GM23338 (cell line): ENCODE measurements around the gene MRPS14. TPM values are rescaled to one million over a fixed set of nuclear protein-coding genes. Genes with fewer than 3 reads are reported as not detected.

Experiments
- ATAC-seq: fragments of 200-7000 bp; cut with Tn5 transposase; 3 replicates; pipeline ENCODE4 v1.9.1; 2020
- DNase-seq: peaks from one replicate; pipeline ENCODE4 v3.0.0-alpha.2; 2015; ENCODE audit warnings: low spot score
- H2AFZ ChIP-seq: fragments of 200-600 bp; sonication (generic); 2 replicates; pipeline ENCODE4 v1.8.0; 2016; ENCODE audit warnings: antibody characterized with exemption, mild to moderate bottlenecking, moderate library complexity
- H3F3A ChIP-seq: fragments of 200-600 bp; sonication (generic); replicated peaks from 2 replicates; pipeline ENCODE4 v1.8.0; 2017; ENCODE audit warnings: antibody characterized with exemption, mixed run types, low read depth
- H3K27ac ChIP-seq: fragments of 200-600 bp; sonication (generic); 2 replicates; pipeline ENCODE4 v1.6.1; 2016; ENCODE audit warnings: low read depth
- H3K27me3 ChIP-seq: fragments of 200-600 bp; sonication (generic); 2 replicates; pipeline ENCODE4 v1.8.0; 2016; ENCODE audit warnings: mild to moderate bottlenecking, mixed run types, moderate library complexity; ENCODE audit not compliant: insufficient read depth
- H3K36me3 ChIP-seq: fragments of 200-600 bp; sonication (generic); 2 replicates; pipeline ENCODE4 v1.8.0; 2016; ENCODE audit warnings: mild to moderate bottlenecking; ENCODE audit not compliant: insufficient read depth
- H3K4me1 ChIP-seq: fragments of 200-600 bp; sonication (generic); 2 replicates; pipeline ENCODE4 v1.8.0; 2016; ENCODE audit warnings: mild to moderate bottlenecking, moderate library complexity; ENCODE audit not compliant: insufficient read depth
- H3K4me2 ChIP-seq: fragments of 200-600 bp; sonication (generic); 2 replicates; pipeline ENCODE4 v1.7.1; 2017; ENCODE audit warnings: mixed run types
- H3K4me3 ChIP-seq: fragments of 200-600 bp; sonication (generic); 2 replicates; pipeline ENCODE4 v1.6.1; 2016; ENCODE audit warnings: mixed run types
- H3K79me2 ChIP-seq: fragments of 200-600 bp; sonication (generic); replicated peaks from 2 replicates; pipeline ENCODE4 v1.8.0; 2017; ENCODE audit warnings: mild to moderate bottlenecking; ENCODE audit not compliant: insufficient read depth
- H3K9me2 ChIP-seq: fragments of 200-600 bp; sonication (generic); 2 replicates; pipeline ENCODE4 v1.8.0; 2017; ENCODE audit not compliant: insufficient read depth
- H4K20me1 ChIP-seq: fragments of 200-600 bp; sonication (generic); replicated peaks from 2 replicates; pipeline ENCODE4 v1.8.0; 2017; ENCODE audit warnings: mild to moderate bottlenecking; ENCODE audit not compliant: insufficient read depth
- H3K27ac Mint-ChIP-seq: 2 replicates; pipeline ENCODE4 v1.8.0; 2020; ENCODE audit warnings: inconsistent platforms, mild to moderate bottlenecking, moderate library complexity, mixed read lengths
- H3K27me3 Mint-ChIP-seq: 3 replicates; pipeline ENCODE4 v1.8.0; 2022; ENCODE audit warnings: low read depth, mild to moderate bottlenecking, moderate library complexity, mixed read lengths, inconsistent platforms; ENCODE audit not compliant: insufficient read depth, poor library complexity
- H3K36me3 Mint-ChIP-seq: 3 replicates; pipeline ENCODE4 v1.8.0; 2021; ENCODE audit warnings: low read depth, mild to moderate bottlenecking, inconsistent platforms, moderate library complexity, mixed read lengths
- H3K4me1 Mint-ChIP-seq: 3 replicates; pipeline ENCODE4 v1.8.0; 2020; ENCODE audit warnings: mild to moderate bottlenecking, inconsistent platforms, mixed read lengths
- H3K4me3 Mint-ChIP-seq: 3 replicates; pipeline ENCODE4 v1.8.0; 2021; ENCODE audit warnings: moderate library complexity, mild to moderate bottlenecking, inconsistent platforms, mixed read lengths
- H3K9me3 Mint-ChIP-seq: 3 replicates; pipeline ENCODE4 v1.8.0; 2020; ENCODE audit warnings: moderate library complexity, mild to moderate bottlenecking, inconsistent platforms, mixed read lengths
- CREB1 ChIP-seq: fragments of 250-450 bp; sonication (Bioruptor Pico); IDR thresholded peaks from 2 replicates; pipeline ENCODE4 v1.5.0; 2020; ENCODE audit warnings: low read depth, mild to moderate bottlenecking, moderate library complexity
- EZH2 ChIP-seq: fragments of 200-600 bp; sonication (generic); IDR thresholded peaks from one replicate; pipeline ENCODE4 v1.8.0; 2017; ENCODE audit warnings: antibody characterized with exemption, mild to moderate bottlenecking, low read depth; ENCODE audit not compliant: unreplicated experiment
- EZH2phosphoT487 ChIP-seq: fragments of 200-600 bp; sonication (generic); IDR thresholded peaks from one replicate; pipeline ENCODE4 v1.8.1; 2018; ENCODE audit warnings: antibody characterized with exemption; ENCODE audit not compliant: unreplicated experiment
- JUNB ChIP-seq: IDR thresholded peaks from one replicate; pipeline ENCODE4 v1.6.1; 2016; ENCODE audit warnings: antibody characterized with exemption; ENCODE audit not compliant: unreplicated experiment
- POLR2AphosphoS5 ChIP-seq: IDR thresholded peaks from 2 replicates; pipeline ENCODE4 v1.6.1; 2016; ENCODE audit warnings: antibody characterized with exemption, low read depth
- STAT1 ChIP-seq: IDR thresholded peaks from one replicate; pipeline ENCODE4 v1.6.1; 2016; ENCODE audit warnings: antibody characterized with exemption; ENCODE audit not compliant: unreplicated experiment
- polyA plus RNA-seq: library from polyadenylated mRNA; unstranded; fragments of >200 nt; fragmentation: Nextera tagmentation; extraction: Ambion mirVana; gene quantifications from 2 replicates; pipeline ENCODE4 v1.2.1, GENCODE V29; 2016
- total RNA-seq: library from RNA; depleted of rRNA; stranded (reverse); fragments of >200 nt; shearing (Covaris generic); gene quantifications from 2 replicates; pipeline ENCODE4 v1.2.3, GENCODE V29; 2014
- TF ChIP-seq, protein P1 (sequence below): fragments of 250-450 bp; sonication (Bioruptor Pico); IDR thresholded peaks from 2 replicates; pipeline ENCODE4 v1.5.0; 2020; ENCODE audit warnings: mild to moderate bottlenecking, moderate library complexity
- TF ChIP-seq, protein P2 (sequence below): IDR thresholded peaks from 2 replicates; pipeline ENCODE4 v1.6.1; 2016; ENCODE audit warnings: antibody characterized with exemption
- TF ChIP-seq, protein P3 (sequence below): IDR thresholded peaks from one replicate; pipeline ENCODE4 v1.6.1; 2018; ENCODE audit warnings: antibody characterized with exemption; ENCODE audit not compliant: unreplicated experiment

The MRPS14 gene
- total and polyA plus RNA-seq, 2 experiments from 2014 or later = 18.5 to 75.7 TPM

DNA sequence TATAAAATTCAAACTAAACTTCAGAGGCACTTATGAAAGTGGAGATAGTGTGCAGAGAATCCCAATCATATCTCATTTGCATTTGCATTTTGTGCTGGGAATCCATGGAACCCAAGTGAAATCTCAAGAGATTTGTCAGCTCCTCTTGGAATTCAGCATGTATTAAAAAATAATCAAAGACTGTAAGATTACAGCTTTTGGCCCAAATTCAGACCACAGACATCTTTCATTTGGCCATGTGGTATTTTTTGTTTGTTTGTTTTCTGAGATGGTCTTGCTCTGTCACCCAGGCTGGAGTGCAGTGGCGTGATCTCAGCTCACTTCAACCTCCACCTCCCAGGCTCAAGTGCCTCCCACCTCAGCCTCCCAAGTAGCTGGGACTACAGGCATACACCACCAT, 27.3 kb downstream of the MRPS14 start:
- DNase-seq = no peak
- no peak overlapping the region for H3K27ac Mint-ChIP-seq

DNA sequence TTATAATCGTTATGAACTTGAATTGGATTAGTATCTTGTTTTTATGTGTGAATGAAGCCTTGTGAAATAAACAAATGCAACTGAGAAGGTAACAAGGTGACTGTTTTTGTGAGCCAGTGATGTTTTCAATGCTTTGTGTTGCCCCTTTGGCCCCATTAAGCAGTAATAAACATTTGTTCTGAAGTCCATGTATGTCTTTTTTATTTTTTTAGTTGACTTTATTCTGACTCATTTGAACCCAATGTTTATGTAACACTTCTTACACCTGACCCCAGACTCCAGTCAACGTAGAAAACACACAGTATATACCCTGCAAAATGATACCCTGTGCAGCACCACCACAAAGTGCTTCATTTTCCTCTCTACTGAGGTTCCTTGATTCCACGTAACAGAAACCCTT, 28.1 kb downstream of the MRPS14 start:
- peaks cover 6% of the 10 kb centered on the region; the same call in 1 of the 3 replicates for H3K4me1 Mint-ChIP-seq
- H3K4me1 ChIP-seq = no peaks in the 10 kb centered on the region
- peaks cover 3% of the 10 kb centered on the region for H3K27me3 Mint-ChIP-seq
- H4K20me1 ChIP-seq = no peaks in the 10 kb centered on the region; the same call in 1 of the 2 replicates
- DNase-seq = no peak
- no peak overlapping the region for H3K4me3 ChIP-seq
- no peak for ATAC-seq
- no peak overlapping the region for H2AFZ ChIP-seq
- peaks cover 22% of the 10 kb centered on the region; the same call in 2 of the 3 replicates for H3K36me3 Mint-ChIP-seq
- no peak overlapping the region for H3K4me2 ChIP-seq
- no peaks in the 10 kb centered on the region for H3K27me3 ChIP-seq
- H3K4me3 Mint-ChIP-seq = no peak overlapping the region
- peaks cover under 1% of the 10 kb centered on the region for H3K79me2 ChIP-seq
- H3F3A ChIP-seq = peaks cover 11% of the 10 kb centered on the region; the same call in 1 of the 2 replicates
- H3K27ac Mint-ChIP-seq = no peak overlapping the region
- no peaks in the 10 kb centered on the region for H3K9me2 ChIP-seq
- no peaks in the 10 kb centered on the region for H3K9me3 Mint-ChIP-seq
- H3K27ac ChIP-seq = peak overlapping the region; percentile 40; the same call in 1 of the 2 replicates
- H3K36me3 ChIP-seq = peaks cover 22% of the 10 kb centered on the region
- TF ChIP-seq, protein P1, sequence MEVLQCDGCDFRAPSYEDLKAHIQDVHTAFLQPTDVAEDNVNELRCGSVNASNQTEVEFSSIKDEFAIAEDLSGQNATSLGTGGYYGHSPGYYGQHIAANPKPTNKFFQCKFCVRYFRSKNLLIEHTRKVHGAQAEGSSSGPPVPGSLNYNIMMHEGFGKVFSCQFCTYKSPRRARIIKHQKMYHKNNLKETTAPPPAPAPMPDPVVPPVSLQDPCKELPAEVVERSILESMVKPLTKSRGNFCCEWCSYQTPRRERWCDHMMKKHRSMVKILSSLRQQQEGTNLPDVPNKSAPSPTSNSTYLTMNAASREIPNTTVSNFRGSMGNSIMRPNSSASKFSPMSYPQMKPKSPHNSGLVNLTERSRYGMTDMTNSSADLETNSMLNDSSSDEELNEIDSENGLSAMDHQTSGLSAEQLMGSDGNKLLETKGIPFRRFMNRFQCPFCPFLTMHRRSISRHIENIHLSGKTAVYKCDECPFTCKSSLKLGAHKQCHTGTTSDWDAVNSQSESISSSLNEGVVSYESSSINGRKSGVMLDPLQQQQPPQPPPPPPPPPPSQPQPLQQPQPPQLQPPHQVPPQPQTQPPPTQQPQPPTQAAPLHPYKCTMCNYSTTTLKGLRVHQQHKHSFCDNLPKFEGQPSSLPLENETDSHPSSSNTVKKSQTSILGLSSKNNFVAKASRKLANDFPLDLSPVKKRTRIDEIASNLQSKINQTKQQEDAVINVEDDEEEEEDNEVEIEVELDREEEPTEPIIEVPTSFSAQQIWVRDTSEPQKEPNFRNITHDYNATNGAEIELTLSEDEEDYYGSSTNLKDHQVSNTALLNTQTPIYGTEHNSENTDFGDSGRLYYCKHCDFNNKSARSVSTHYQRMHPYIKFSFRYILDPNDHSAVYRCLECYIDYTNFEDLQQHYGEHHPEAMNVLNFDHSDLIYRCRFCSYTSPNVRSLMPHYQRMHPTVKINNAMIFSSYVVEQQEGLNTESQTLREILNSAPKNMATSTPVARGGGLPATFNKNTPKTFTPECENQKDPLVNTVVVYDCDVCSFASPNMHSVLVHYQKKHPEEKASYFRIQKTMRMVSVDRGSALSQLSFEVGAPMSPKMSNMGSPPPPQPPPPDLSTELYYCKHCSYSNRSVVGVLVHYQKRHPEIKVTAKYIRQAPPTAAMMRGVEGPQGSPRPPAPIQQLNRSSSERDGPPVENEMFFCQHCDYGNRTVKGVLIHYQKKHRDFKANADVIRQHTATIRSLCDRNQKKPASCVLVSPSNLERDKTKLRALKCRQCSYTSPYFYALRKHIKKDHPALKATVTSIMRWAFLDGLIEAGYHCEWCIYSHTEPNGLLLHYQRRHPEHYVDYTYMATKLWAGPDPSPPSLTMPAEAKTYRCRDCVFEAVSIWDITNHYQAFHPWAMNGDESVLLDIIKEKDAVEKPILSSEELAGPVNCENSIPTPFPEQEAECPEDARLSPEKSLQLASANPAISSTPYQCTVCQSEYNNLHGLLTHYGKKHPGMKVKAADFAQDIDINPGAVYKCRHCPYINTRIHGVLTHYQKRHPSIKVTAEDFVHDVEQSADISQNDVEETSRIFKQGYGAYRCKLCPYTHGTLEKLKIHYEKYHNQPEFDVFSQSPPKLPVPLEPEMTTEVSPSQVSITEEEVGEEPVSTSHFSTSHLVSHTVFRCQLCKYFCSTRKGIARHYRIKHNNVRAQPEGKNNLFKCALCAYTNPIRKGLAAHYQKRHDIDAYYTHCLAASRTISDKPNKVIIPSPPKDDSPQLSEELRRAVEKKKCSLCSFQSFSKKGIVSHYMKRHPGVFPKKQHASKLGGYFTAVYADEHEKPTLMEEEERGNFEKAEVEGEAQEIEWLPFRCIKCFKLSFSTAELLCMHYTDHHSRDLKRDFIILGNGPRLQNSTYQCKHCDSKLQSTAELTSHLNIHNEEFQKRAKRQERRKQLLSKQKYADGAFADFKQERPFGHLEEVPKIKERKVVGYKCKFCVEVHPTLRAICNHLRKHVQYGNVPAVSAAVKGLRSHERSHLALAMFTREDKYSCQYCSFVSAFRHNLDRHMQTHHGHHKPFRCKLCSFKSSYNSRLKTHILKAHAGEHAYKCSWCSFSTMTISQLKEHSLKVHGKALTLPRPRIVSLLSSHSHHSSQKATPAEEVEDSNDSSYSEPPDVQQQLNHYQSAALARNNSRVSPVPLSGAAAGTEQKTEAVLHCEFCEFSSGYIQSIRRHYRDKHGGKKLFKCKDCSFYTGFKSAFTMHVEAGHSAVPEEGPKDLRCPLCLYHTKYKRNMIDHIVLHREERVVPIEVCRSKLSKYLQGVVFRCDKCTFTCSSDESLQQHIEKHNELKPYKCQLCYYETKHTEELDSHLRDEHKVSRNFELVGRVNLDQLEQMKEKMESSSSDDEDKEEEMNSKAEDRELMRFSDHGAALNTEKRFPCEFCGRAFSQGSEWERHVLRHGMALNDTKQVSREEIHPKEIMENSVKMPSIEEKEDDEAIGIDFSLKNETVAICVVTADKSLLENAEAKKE (CRISPR knock-in tag) = no peak
- TF ChIP-seq POLR2AphosphoS5 (no peak), EZH2 (no peak), EZH2phosphoT487 (no peak), CREB1 (no peak), STAT1 (no peak)
- TF ChIP-seq, protein P2, sequence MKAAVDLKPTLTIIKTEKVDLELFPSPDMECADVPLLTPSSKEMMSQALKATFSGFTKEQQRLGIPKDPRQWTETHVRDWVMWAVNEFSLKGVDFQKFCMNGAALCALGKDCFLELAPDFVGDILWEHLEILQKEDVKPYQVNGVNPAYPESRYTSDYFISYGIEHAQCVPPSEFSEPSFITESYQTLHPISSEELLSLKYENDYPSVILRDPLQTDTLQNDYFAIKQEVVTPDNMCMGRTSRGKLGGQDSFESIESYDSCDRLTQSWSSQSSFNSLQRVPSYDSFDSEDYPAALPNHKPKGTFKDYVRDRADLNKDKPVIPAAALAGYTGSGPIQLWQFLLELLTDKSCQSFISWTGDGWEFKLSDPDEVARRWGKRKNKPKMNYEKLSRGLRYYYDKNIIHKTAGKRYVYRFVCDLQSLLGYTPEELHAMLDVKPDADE = no peak
- TF ChIP-seq, protein P3, sequence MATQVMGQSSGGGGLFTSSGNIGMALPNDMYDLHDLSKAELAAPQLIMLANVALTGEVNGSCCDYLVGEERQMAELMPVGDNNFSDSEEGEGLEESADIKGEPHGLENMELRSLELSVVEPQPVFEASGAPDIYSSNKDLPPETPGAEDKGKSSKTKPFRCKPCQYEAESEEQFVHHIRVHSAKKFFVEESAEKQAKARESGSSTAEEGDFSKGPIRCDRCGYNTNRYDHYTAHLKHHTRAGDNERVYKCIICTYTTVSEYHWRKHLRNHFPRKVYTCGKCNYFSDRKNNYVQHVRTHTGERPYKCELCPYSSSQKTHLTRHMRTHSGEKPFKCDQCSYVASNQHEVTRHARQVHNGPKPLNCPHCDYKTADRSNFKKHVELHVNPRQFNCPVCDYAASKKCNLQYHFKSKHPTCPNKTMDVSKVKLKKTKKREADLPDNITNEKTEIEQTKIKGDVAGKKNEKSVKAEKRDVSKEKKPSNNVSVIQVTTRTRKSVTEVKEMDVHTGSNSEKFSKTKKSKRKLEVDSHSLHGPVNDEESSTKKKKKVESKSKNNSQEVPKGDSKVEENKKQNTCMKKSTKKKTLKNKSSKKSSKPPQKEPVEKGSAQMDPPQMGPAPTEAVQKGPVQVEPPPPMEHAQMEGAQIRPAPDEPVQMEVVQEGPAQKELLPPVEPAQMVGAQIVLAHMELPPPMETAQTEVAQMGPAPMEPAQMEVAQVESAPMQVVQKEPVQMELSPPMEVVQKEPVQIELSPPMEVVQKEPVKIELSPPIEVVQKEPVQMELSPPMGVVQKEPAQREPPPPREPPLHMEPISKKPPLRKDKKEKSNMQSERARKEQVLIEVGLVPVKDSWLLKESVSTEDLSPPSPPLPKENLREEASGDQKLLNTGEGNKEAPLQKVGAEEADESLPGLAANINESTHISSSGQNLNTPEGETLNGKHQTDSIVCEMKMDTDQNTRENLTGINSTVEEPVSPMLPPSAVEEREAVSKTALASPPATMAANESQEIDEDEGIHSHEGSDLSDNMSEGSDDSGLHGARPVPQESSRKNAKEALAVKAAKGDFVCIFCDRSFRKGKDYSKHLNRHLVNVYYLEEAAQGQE = no peak

More for the DNA sequence above, 27.3 kb downstream of the MRPS14 start:
- Mint-ChIP-seq H3K36me3 (peaks cover 19% of the 10 kb centered on the region), H3K4me1 (peaks cover 8% of the 10 kb centered on the region; the same call in 1 of the 3 replicates), H3K27me3 (peaks cover 3% of the 10 kb centered on the region), H3K9me3 (no peaks in the 10 kb centered on the region), H3K4me3 (no peak overlapping the region)
- peaks cover 9% of the 10 kb centered on the region for H3K79me2 ChIP-seq
- no peak overlapping the region for H3K27ac ChIP-seq
- H4K20me1 ChIP-seq = peaks cover under 1% of the 10 kb centered on the region; the same call in 1 of the 2 replicates
- TF ChIP-seq JUNB = no peak
- H3K9me2 ChIP-seq = no peaks in the 10 kb centered on the region
- H3K36me3 ChIP-seq = peaks cover 14% of the 10 kb centered on the region
- H3K4me1 ChIP-seq = no peaks in the 10 kb centered on the region
- H3K27me3 ChIP-seq = no peaks in the 10 kb centered on the region
- H3F3A ChIP-seq = peaks cover 4% of the 10 kb centered on the region; the same call in 1 of the 2 replicates
- no peak overlapping the region for H2AFZ ChIP-seq
- H3K4me3 ChIP-seq = no peak overlapping the region
- H3K4me2 ChIP-seq = no peak overlapping the region
- no peak for ATAC-seq
